GM20431 (cell line): Measurements from ENCODE around the gene CD247.

ENCODE experiments used
- in situ Hi-C: fragments of 300-500 bp; cut with MseI, MboI; formaldehyde crosslinking; loops from one replicate; pipeline ENCODE4 v1.15.0; 2020; ENCODE audit warnings: low sequenced_read_pairs; ENCODE audit not compliant: unreplicated experiment

The CD247 gene

GRCh38 chr1:167430134-167430848 lies 88.0 kb downstream of the CD247 start:
- in situ Hi-C loops: loop anchor here (25.0 kb wide), 1 partner anchor 168 kb away; no protein-coding TSS in a partner anchor

DNA sequence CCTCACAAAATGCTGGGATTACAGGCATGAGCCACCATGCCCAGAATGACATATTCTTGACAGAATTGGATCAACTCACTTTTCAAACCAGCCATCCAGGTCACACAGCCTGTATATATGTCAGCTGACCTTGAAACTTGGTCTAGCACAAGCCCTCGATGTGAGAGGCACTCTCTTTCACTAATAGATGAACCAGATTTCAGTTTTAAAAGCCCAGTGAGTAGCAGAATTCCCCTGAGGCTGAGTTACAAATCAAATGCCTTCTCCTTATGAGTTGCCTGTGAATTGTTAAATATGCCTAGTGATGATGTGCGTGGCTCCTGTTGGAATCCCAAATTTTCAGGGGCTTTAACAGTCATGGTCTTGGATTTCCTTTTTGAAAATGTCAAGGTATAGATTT lies 88.7 kb downstream of the CD247 start:
- in situ Hi-C loops: loop anchor here (25.0 kb wide), 1 partner anchor 167 kb away; no protein-coding TSS in a partner anchor

GRCh38 chr1:167428395-167428794 lies 89.9 kb downstream of the CD247 start:
- in situ Hi-C loops: loop anchor here (25.0 kb wide), 1 partner anchor 166 kb away; no protein-coding TSS in a partner anchor

DNA sequence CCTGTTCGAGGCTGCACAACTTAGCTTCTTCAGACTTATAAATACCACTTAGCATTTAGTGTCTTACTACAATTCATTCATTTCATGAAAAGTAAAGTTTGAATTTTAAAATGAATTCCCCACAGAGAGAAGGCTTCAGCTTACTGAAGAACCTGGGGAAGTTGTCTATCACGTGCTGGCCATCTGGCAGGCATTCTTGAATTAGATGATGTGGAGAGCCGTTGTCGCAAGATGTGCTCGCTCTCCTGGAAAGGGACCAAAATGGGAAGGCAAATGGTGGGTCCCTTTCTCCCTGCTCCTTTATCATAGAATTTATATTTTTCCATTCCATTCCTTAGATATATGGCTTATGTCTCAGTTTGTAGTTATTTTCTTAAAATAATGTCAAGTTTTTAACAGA lies 90.5 kb downstream of the CD247 start:
- in situ Hi-C loops: loop anchor here (25.0 kb wide), 1 partner anchor 166 kb away; no protein-coding TSS in a partner anchor

GRCh38 chr1:167426716-167427115 lies 91.6 kb downstream of the CD247 start:
- in situ Hi-C loops: loop anchor here (25.0 kb wide), 1 partner anchor 164 kb away; no protein-coding TSS in a partner anchor

DNA sequence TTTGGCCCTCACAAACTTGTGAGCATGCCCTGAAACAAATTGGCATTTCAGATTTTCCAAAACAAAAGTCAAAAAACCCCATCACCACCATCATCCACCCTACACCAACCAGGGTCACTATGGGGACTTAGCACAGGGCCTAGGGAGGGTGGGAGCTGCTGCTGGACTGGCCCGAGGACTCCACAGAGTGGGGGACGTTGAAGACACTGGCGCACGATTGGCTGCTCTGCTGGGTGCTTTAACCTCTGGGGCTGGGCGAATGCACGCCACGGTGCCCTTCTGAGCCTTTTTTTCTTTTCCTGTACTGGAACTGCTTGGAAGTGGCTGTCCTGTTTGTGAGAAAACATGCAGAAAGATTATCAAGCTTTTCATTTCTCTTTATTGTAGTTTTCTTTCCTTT lies 92.8 kb downstream of the CD247 start:
- in situ Hi-C loops: loop anchor here (25.0 kb wide), 1 partner anchor 163 kb away; no protein-coding TSS in a partner anchor

GRCh38 chr1:167423684-167424619 lies 94.4 kb downstream of the CD247 start:
- in situ Hi-C loops: no loop called here

DNA sequence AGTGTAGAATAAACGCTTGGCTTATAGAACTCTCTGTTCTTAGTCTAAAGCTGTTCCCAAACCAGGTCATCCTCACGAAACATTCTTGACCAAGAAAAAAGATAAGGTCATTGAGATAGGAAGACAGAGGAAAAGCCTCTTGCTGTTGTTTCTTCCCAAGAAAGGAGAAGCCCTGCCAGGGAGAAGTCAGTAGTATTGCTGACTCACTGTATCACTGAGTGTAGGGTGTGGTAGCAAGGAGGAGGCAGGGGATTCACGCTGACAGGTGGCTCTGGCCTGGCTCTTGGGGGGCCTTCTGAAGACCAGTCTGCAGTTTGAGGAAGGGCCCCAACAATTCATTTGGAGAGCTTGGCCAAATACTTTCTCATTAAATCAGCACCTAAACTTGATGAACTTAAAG lies 97.8 kb downstream of the CD247 start:
- in situ Hi-C loops: no loop called here

- in situ Hi-C loops: no loop called here
Measured at GRCh38 chr1:167419245-167419644, 99.1 kb downstream of the CD247 start.

GRCh38 chr1:167418391-167418790 lies 99.9 kb downstream of the CD247 start:
- in situ Hi-C loops: no loop called here

GRCh38 chr1:167416506-167416905 lies 101.8 kb downstream of the CD247 start:
- in situ Hi-C loops: no loop called here

DNA sequence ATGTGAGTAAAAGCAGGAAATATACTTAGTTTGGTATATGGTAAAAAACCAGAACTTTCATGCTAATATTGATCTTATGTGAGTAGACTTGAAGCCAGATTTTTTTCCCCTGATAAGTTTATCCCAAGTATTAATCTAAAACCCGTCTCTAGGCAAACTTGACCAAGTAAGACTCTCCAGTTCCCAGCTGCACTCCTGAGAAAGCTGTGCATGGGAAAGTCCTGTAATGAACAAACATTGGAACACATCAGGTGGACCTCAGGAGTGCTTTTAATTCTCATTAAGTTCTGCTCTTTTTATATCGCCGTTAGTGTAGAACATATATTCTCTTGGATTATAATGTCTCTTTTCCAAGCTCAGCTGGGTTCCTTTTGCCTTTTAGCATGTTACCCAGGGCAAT lies 105.0 kb downstream of the CD247 start:
- in situ Hi-C loops: no loop called here

- in situ Hi-C loops: no loop called here
Measured at GRCh38 chr1:167412920-167413319, 105.4 kb downstream of the CD247 start.

DNA sequence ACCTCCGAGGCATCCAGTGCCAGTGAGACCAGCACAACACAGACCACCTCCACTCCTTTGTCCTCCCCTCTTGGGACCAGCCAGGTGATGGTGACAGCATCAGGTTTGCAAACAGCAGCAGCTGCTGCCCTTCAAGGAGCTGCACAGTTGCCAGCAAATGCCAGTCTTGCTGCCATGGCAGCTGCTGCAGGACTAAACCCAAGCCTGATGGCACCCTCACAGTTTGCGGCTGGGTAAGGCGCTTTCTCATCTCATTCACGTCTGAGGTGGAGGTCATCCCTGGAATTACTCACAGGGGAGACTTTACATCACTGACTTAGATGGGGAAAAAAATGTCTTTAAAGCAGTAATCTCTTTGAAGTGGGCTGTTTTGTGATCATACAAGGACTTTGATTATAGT lies 106.3 kb downstream of the CD247 start:
- in situ Hi-C loops: no loop called here

GRCh38 chr1:167409183-167409582 lies 109.1 kb downstream of the CD247 start:
- in situ Hi-C loops: no loop called here

GRCh38 chr1:167408355-167408754 lies 110.0 kb downstream of the CD247 start:
- in situ Hi-C loops: no loop called here

GRCh38 chr1:167404908-167405307 lies 113.4 kb downstream of the CD247 start:
- in situ Hi-C loops: no loop called here

DNA sequence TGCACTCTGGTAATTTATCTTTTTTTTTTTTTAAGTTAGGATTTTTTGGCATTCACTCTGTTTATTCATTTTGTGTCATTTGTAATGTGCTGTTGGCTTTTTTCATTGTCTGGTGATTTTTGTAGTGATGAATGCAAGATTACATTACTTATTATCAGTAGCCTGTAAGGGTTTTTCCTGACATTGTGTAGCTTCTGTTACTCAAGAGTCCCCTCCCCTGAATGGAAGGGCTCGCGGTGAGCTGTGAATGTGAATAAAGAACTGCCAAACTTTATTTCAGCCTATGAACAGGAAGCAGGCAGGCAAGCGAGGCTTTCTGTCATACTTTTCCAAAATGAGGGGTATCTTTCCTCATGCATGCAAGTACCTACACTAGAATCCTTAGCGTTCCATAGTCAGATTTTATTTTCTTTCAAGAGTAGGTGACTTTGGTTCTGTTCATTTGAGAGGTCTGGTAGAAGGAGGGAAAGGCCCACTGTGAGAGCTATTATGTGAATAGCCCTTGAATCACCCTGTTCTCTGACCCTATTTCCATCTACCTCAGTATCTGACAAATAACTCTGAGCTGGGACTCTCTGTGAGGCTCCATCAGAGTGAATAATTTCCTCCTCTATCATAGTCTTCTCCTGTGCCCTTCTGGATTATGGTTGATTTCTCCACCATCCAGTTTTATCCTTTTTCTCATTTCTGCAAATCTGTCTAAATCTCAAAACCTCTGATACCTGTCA lies 114.0 kb downstream of the CD247 start:
- in situ Hi-C loops: no loop called here

DNA sequence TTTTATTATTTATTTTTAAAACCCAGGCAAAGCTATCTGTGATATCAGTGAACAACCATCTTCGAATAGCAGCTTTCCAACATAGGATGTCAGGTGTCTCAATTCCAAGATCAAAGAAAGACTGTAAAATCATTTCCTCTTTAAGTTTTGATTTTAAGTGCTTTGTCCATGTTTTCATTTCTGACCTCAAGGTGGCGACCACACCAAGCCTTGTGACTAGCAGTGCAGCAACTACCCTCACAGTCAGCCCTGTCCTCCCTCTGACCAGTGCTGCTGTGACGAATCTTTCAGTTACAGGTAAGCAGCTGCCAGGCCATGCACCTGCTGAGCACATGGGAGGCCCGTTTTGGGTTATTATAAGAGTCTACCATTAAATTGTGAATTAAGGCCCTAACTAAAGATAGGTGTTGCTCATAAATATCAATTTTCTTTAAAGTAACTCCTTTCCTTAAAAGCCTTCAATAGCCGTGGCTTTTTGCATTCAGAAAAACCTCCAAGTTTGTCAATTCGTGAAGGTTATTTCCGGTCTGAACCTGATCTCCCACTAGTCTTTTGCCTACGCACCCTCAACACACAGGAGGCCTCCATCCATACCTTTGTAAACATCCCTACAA lies 117.0 kb downstream of the CD247 start:
- in situ Hi-C loops: no loop called here
